ENCODE results near the gene POU4F3.
"Not testable (repeated sequence)": the region's sequence is repeated elsewhere in the genome, so short reads cannot be mapped to it uniquely, and the experiment has no call there.

POU4F3 gene

GRCh38 chr5:146338774-146339714, at the start of gene POU4F3:
TSS of gene POU4F3 (plus strand) at chr5:146338839. CDS start at chr5:146339113, 274 bp downstream.
- in situ Hi-C loops (cut with HindIII; ENCODE audit: low sequenced_read_pairs) = no loop called here

DNA sequence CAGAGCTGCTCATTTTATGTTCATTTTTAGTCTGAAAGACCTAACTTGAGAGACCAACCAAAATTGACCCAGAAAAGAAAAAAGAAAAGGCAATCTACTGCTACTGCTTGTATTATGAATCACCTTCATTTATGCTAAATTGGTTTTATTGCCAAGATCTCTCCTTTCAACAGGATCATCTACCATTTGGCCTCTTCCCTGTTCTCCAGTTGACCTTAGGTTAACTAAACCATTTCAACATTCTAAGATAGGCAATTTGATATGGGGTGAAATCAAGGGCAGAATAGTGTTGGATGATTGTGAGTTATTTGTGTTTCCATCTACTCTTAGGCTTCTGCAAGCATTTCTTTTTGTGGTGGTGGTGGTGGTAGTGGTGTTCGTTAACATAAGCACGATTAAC, 48.3 kb upstream of the POU4F3 start:
- in situ Hi-C loops (cut with HindIII; ENCODE audit: low sequenced_read_pairs) = no loop called here

DNA sequence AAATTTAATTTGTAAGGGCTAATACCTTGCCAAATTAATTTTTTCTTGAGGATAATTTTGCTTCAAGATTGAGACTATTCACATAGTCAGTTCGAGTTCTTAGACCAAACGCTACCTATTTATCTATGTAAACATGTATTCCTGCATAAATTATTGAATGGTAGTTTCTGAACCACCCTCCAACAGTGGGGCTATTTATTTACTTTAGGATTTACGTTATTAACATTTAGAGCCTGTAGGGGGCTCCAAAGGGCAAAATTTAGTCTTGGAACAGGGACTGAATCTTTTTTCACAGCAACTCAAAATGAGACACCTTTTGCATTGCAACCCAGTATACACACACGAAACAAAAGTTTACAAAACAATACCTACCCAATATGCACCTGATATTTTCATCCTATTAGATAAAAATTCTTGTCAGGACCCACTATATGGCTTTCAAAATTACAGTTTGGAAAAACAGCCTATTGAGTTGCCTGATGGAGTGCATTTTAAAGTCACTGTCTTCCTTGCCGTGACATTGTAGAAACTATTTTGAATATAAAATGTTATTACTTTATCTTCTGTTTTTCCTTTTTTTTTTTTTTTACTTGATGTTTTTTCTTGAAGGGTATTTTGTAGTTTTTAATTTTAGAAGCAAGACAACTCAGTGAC, 47.1 kb upstream of the POU4F3 start:
- in situ Hi-C loops (cut with HindIII; ENCODE audit: low sequenced_read_pairs) = no loop called here

GRCh38 chr5:146296245-146296644, 42.4 kb upstream of the POU4F3 start:
- in situ Hi-C loops (cut with HindIII; ENCODE audit: low sequenced_read_pairs) = no loop called here

DNA sequence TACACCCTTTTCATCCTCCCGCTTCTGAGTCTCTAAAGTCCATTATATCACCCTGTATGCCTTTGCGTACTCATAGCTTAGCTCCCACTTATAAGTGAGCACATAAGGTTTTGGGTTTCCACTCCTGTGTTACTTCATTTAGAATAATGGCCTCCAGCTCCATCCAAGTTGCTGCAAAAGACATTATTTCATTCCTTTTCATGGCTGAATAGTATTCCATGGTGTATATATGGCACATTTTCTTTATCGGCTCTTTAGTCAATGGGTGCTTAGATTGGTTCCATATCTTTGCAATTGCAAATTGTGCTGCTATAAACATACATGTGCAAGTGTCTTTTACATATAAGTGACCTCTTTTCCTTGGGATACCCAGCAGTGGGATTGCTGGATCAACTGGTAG, 39.7 kb upstream of the POU4F3 start:
- in situ Hi-C loops (cut with HindIII; ENCODE audit: low sequenced_read_pairs) = not testable (repeated sequence)

DNA sequence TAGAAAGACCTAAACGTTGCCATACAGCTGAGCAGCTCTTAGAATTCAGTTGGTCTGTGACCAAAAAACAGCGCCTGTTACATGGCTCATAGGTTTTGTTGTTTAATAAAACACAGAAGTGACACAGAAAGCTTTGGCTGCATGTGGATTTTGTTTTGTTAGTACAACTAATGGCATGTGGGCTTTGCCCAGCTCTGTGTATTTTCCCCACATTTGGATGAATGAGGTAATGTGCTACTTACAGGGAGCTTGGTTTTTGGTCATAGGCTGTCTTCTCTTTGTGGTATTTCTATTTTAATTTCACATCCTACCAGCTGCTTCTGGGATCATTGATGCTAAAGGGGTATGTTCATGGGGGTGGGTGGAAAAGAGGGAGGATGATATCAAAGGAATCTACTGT, 37.0 kb upstream of the POU4F3 start:
- in situ Hi-C loops (cut with HindIII; ENCODE audit: low sequenced_read_pairs) = no loop called here

- in situ Hi-C loops (cut with HindIII; ENCODE audit: low sequenced_read_pairs) = no loop called here
Measured at GRCh38 chr5:146302406-146302805, 36.2 kb upstream of the POU4F3 start.

DNA sequence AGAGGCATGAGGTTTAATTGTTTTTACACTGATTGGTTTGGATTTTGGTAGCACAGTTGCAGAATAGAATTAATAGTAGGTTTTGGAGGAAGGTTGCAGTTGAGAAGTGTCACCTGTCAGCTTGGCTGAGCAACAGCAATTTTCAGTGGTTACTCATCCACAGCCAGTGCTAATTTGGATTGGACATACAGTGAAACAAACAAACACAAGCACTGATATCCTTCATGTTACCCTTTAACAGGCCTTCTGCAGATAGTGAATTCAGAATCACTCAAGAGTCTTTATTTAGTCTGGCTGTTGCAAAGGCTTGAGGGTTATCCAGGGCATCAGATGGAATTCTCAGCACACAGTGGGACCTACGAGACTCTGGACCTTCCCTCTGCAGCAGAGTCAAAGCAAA, 31.8 kb upstream of the POU4F3 start:
- in situ Hi-C loops (cut with HindIII; ENCODE audit: low sequenced_read_pairs) = no loop called here

GRCh38 chr5:146307796-146308195, 30.8 kb upstream of the POU4F3 start:
- in situ Hi-C loops (cut with HindIII; ENCODE audit: low sequenced_read_pairs) = no loop called here

GRCh38 chr5:146310540-146310939, 28.1 kb upstream of the POU4F3 start:
- in situ Hi-C loops (cut with HindIII; ENCODE audit: low sequenced_read_pairs) = no loop called here

DNA sequence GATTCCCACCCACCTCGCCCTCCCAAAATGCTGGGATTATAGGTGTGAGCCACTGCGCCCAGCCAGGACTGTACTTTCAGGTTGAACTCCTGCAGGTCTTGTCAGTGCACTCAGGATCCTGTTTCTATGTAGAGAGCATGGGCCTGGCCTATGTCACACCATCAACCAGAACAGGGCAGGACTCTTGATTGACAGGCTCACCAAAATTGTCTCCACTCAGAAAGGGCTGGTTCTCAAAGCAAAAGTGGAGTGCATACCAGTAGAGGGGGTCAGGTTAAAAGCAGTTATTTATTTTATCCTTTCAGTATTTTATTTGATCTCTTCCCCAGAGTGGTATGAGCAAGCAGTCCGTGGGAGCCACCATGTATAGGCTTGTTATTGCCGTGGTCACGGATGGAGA, 27.4 kb upstream of the POU4F3 start:
- in situ Hi-C loops (cut with HindIII; ENCODE audit: low sequenced_read_pairs) = no loop called here

DNA sequence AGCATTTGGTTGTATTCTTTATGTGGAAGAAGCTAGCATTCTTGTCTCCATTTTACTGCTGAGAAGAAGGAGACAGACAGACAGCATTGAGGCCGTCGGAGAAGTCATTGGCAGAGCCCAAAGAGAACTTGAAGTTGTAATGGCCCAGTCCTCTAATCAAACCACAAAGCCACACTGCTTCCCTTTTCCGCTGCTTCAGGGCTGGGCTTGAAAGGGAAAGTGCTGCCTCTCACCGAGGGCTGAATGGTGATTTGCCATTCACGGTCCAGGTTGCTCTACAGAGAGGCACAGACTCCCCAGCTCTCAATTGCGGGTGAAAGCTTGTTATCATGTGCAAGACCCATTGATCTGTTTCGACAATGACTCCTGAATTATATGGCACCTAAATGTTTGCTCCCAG, 25.6 kb upstream of the POU4F3 start:
- in situ Hi-C loops (cut with HindIII; ENCODE audit: low sequenced_read_pairs) = no loop called here

- in situ Hi-C loops (cut with HindIII; ENCODE audit: low sequenced_read_pairs) = no loop called here
Measured at GRCh38 chr5:146321571-146321970, 17.1 kb upstream of the POU4F3 start.

DNA sequence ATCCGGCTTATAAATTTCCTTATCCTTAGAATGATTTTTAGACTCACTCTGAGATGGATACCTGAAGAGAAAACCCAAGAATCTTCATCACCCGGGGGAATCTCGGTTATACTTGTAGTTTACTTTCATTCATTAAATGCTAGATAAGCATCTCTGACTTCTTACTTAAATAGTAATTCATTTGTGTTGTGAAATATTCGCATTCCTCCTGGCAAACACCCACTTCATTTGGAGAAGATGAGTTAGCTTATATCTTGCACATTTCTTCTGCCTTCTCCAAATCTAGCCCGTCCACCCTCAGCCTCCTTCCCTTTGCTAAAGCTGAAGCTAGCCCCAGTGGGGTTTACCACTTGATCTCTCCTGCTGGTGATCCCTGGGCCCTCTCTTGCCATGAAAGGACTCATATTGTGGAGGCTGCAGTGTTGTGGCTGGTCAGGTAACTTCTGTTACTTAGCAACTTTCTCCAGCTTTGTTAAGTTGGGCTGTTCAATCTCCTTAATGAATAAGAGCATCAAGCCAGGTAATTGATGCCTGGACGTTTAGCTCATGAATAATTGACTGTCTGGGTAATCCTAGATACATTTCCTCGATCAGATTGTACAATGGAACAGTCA, 11.3 kb upstream of the POU4F3 start:
- in situ Hi-C loops (cut with HindIII; ENCODE audit: low sequenced_read_pairs) = no loop called here

DNA sequence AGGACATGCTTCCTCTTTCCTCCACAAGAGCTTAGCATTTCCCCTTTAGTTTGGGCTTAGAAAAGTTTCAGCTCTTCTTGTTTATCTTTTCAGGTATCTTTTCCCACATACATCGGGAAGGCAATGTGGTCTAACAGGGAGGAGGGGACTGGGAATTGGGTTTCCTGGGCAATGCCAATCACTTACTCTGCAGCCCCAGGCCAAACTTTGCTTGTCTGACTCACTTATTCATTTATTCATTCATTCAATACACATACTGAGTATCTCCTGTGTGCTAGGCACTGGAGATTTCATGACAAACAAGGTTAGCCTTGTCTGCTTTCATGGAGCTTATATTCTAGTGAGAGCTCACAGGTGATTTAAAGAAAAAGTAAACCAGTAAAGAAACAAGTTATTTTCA, 10.7 kb upstream of the POU4F3 start:
- in situ Hi-C loops (cut with HindIII; ENCODE audit: low sequenced_read_pairs) = no loop called here

GRCh38 chr5:146329697-146330096, 8.9 kb upstream of the POU4F3 start:
- in situ Hi-C loops (cut with HindIII; ENCODE audit: low sequenced_read_pairs) = no loop called here

DNA sequence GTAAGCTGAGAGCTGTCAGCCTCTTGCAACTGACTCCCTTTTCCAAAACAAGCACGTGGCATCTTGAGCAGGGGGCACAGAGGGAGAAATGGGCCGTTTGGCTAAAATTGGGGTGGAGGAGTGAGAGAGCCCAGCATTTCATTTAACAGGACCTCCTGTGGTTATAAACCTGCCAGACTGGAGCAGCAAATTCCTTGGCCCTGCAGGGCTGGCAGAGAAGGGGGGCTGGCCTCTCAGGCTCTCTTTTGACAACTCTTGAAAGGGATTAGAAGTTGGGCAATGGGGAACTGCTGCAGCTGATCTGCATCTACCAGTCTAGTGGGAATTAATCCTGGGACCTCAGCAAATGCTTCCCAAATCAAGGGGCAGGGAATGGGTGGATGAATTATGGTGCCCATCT, 7.2 kb upstream of the POU4F3 start:
- in situ Hi-C loops (cut with HindIII; ENCODE audit: low sequenced_read_pairs) = no loop called here

DNA sequence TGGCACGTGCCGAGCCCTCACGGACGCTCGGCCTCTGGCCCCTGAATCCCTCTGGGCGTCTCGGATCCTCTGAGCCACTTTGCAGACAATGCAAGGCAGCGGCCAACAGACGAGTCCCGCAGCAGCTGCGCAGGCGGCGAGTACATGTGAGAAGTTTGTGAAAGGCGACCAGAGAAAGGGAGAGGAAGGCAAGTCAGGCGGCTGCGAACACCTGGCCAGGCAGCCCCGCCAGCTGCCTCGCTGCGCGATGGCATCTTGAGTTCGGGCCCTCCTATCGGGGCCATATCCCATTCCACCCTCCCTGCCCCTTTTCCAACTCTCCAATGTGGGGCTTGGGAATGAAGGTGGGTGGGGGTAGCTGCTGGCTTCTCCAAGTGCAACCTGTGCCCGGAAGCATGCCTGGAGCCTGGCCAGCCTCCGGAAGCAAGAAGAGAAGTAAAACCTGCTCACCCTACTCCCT, 4.5 kb upstream of the POU4F3 start:
- in situ Hi-C loops (cut with HindIII; ENCODE audit: low sequenced_read_pairs) = no loop called here

DNA sequence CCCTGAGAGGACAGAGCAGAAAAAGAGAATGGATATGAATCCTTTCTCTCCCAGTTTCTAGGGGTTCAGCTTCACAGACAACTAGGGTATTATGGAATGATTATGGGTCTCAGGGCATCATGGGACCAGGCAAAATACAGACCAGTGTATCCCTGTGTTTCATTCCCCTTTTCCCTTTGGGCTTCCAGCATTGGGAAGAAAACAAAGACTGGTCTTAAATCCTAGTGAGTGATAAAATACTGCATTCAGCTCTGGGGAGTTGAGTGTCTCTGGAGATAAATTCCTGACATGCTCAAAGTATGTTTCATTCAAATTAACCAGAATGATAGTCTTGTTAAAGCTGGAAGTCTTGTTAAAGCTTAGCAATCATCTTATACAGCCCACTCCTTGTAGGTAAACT, 2.4 kb upstream of the POU4F3 start:
- in situ Hi-C loops (cut with HindIII; ENCODE audit: low sequenced_read_pairs) = no loop called here

DNA sequence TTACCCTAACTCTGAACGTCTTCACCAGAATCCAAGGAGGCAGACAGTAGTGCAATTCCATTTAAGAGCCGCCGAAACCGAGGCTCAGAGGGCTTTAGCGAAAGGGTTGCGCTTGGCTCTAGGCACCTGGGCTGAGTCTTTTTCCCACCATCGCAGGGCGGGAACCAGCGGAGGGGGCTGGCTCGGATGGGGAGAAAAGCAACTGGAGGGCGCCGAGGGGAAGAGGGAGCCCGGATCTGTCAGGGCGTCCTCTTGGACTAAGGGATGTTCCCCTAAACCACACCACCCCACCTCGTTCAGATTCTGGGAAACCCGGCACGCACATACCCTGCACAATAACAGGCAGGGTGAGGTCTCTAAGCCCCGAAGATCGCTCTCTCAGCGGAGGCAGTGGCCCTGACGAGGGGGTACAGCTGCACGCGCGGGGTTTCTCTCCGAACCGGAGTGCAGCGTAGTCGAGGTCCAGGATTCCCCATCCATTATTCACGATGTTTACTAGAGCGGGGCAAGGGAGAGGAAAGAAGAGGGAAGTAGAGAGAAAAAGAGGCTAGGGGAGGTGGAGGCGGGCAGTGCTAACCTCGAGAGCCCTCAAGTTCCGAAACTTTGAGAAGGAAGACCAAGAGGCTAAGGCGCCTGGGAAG, 1.3 kb upstream of the POU4F3 start:
- in situ Hi-C loops (cut with HindIII; ENCODE audit: low sequenced_read_pairs) = no loop called here

- in situ Hi-C loops (cut with HindIII; ENCODE audit: low sequenced_read_pairs) = no loop called here
Measured at GRCh38 chr5:146337928-146338327, 711 bp upstream of the POU4F3 start.
